GM18858 (cell line): ENCODE data around the gene CNTN5.

Source experiments
- ATAC-seq: cut with Tn5 transposase; IDR thresholded peaks from one replicate; pipeline ENCODE4 v1.9.1; 2021; ENCODE audit not compliant: unreplicated experiment

CNTN5 gene

DNA sequence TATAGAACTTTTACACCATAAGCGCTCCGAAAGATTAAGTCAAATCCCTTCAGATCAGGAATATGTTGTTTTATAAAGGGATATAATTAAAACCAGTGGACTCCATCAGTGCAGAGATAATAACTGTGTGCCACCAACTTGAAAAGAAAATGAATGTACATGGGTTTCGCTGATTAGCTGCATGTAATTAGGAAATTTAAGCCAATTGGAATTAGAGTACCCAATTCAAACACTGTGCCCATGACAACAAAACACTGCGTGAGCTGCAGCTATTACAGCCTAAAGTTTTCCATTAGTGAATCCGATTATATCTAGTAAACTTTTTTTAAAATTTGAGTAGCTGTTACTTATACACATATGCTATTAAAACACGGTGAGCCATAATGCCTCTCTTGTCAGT, 1274.0 kb downstream of the CNTN5 start:
- no peak for ATAC-seq

- no peak for ATAC-seq
Measured at GRCh38 chr11:100296051-100296679, 1275.4 kb downstream of the CNTN5 start.

- ATAC-seq: no peak
Measured at GRCh38 chr11:100297516-100297915, 1276.8 kb downstream of the CNTN5 start.

GRCh38 chr11:100302824-100303223, 1282.1 kb downstream of the CNTN5 start:
- ATAC-seq: no peak

GRCh38 chr11:100303897-100304296, 1283.1 kb downstream of the CNTN5 start:
- no peak for ATAC-seq

- no peak for ATAC-seq
Measured at GRCh38 chr11:100308202-100308601, 1287.5 kb downstream of the CNTN5 start.

GRCh38 chr11:100315946-100316345, 1295.2 kb downstream of the CNTN5 start:
- ATAC-seq: no peak

GRCh38 chr11:100316952-100317351, 1296.2 kb downstream of the CNTN5 start:
- ATAC-seq: no peak

DNA sequence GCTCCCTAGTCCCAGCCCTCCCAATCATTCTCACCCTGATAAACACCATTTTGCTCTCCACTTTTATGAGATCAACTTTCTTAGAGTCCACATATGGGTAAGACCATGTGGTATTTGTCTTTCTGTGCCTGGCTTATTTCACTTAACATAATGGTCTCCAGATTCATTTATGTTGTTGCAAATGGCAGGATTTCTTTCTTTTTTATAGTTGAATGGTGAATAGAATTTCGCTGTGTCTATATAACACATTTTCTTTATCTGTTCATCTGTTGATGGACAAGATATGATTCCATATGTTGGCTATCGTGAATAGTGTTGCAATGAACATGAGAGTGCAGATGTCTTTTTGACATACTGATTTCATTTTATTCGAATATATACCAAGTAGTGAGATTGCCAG, 1298.9 kb downstream of the CNTN5 start:
- no peak for ATAC-seq

DNA sequence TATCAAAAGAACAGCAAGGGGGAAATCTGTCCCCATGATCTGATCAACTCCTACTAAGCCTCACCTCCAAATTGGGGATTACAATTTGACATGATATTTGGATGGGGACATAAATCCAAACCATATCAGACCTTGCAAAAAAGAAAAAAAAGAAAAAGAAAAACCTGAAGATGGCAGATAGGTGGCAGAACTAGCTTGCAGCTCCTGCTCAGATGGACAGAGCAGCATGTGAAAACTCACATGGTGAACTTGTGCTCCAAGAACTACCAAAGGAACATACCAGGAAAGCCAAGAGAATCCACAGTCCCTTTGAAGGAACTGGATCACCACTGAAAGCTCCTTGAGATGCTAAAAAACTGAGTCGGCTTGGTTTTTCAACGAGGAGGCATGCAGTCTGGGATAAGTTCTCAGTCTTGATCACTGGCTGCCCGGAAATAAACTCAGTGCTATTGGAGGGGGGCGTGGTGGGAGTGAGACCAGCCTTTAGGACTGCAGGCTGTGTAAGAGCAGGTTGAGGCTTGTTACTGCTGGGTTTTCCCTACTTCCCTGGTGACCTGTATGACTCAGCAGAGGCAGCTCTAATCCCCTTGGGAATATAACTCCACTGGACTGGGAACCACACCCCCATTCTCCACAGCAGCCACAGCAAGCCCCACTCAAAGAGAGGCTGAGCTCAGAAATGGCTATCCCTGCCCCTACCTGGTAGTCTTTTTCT, 1308.0 kb downstream of the CNTN5 start:
- ATAC-seq: no peak

DNA sequence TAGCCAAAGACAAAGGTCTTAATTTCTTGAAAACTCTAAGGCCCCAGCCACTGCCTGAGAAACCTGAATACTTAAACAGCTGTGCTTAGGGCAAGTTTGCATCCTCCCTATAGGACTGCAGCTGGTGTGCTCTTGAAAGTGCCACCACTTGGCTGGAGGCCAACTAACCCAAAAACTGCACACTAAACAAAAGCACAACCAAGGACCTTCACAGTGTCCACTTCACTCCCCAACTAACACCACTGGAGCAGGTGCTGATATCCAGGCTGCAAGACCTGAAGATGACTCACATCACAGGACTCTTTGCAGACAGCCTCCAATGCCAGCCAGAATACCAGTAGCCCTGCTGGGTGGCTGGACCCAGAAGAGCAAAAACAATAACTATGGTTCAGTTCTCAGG, 1308.6 kb downstream of the CNTN5 start:
- ATAC-seq: no peak

DNA sequence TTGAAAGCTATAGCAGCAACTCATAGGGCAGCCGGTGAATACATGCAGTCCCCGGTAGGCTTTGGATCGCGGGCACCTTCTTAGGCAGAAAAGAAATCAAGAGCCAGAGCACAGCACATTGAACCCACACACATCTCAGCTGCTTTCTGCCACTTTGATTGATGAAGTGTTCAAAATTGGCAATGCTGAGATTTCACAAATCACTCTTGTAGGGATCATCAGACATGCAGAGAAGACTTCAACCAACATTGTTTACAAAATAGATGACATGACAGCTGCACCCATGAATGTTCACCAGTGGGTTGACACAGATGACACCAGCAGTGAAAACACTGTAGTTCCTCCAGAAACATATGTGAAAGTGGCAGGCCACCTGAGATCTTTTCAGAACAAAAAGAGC, 1316.1 kb downstream of the CNTN5 start:
- ATAC-seq: no peak

DNA sequence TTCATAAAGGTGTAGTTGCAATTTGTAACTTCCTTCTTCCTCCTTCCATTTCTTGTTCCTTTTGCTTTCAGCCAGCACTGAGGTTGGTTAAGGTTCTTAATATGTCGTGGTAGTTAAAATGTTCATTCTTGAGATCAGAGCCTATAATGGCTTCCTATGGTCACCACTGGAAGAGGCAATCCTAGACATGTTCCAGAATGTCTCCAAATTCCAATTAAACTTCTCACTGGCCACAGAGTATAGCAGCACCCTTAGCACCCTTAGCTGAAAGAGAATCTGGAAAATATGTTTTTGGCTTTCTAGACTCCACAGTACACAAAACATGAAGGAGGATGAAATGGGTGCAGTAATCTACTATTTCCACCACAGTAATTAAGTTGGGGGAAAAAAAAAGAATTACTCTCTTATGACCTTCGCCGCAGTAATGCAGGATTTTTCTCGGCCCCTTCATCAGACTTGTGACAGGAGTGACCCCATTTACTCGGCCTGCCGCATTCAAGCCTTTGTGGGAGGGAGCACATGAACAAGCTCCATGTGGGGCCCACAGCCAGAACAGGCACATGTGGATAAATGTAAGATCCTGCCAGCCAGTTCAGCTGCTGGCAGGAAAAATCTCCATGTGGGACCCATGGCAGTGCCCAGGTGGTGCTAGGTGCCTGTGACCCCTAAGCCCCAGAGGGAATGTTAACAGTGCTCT, 1317.5 kb downstream of the CNTN5 start:
- ATAC-seq: no peak

GRCh38 chr11:100340466-100341319, 1319.9 kb downstream of the CNTN5 start:
- no peak for ATAC-seq

DNA sequence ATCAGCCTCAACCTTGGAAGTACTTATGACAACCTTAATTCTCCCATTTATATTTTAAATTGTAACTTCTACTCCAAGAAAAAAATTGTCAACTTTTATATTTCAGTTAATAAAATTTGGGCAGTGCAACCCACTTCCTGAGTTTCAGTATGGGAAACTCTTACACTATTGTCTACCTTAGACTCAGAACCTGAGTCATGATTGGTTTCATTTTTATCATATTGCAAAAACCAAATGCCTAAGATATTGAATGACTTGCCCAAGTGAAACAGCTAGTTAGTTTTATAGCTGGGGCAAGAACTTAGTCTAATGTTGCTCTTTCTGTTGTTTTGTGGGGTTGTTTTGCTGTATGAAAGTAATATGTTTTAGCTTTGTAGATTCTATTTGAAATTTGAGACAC, 1332.3 kb downstream of the CNTN5 start:
- ATAC-seq: no peak

GRCh38 chr11:100354736-100355135, 1334.0 kb downstream of the CNTN5 start:
- ATAC-seq: no peak

DNA sequence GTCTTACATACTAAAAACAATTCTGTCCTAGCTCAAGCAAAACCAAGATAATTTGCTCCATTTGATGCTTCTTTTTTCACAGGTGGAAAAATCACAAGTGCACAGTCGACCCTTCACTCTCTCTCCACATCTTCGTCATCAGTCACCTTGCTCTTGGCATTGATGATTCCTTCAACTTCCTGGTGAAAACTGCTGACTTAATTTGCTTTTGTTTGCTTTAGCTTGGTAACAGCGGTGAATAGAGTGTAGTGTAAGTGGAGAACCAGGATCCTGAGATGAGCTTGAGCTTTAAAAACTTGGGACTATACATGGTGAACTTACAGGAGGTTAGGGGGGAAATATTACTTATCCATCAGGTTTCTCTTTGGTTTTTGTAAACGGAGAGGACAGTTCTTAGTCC, 1335.3 kb downstream of the CNTN5 start:
- ATAC-seq: no peak

DNA sequence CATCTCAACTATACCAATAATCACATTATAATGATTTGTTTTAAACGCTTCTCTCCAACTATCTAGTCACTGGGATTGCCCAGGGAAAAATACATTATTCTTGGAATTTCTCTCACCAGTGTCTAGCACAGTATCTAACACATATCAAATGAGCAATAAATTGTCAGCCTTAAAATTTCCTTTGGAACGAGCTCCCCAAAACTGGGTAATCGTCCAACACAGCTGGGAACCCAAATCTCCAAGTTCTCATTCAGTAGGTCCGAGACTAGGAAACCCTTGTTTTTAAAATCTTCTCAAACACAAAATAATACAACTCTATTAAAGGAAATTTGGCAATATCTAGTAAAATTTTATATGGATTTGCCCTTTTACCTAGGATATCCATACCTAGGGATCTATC, 1338.5 kb downstream of the CNTN5 start:
- ATAC-seq: no peak

- no peak for ATAC-seq
Measured at GRCh38 chr11:100367892-100368291, 1347.1 kb downstream of the CNTN5 start.

GRCh38 chr11:100383357-100383865, 1362.7 kb downstream of the CNTN5 start:
- ATAC-seq: no peak

GRCh38 chr11:100396266-100396665, 1375.5 kb downstream of the CNTN5 start:
- no peak for ATAC-seq
